ENCODE data around the gene TMCC2.

Gene TMCC2

DNA sequence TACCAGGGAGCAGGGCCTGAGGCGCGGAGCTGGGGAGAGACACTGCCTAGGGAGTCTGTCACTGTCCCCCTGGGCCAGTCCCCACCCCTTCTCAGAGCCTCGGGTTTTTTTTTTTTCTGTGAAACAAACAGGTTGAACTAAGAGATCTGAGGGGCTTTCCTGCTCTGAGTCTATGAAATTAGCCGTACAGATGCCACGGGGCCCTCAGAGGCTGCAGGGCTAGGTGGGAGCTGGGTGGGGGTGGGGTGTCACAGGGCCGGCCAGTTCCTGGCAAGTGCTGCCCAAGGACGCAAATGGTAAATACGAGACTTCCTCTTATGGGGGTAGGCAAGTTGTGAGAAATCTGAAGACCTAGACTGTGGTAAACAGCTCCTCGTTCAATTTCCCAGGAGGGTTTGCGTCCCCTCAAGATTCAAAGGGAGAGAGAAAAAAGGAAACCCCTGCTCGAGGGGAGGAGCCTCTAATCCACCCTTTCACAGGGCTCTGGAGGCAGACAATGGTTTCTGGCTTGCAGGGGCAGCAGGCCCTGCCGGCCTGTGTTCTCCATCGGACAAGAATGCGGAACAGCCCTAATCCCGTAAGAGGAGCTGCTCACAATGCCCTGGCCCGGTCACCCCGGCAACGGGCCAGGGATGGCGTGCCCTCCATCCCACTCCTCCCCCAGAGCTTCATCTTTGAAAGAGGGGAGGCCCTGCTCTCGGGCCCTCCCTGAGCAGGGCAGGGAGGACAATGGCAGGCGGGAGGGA is 86.0 kb downstream of the TMCC2 start:
- H3K27ac ChIP-seq (ENCODE audit: low read length) = peak overlapping the region; percentile 84
- peak; percentile 75 for DNase-seq
- H3F3A ChIP-seq (ENCODE audit: insufficient read depth, low read length) = peaks cover 36% of the 10 kb centered on the region
- peaks cover 93% of the 10 kb centered on the region for H3K79me2 ChIP-seq (ENCODE audit: low read length)
- H3K4me1 ChIP-seq (ENCODE audit: low read length) = peaks cover 75% of the 10 kb centered on the region
- H3K4me2 ChIP-seq (ENCODE audit: low read depth, low read length) = peak overlapping the region; percentile 92
- no peaks in the 10 kb centered on the region for H4K20me1 ChIP-seq (ENCODE audit: insufficient read depth, low read length)
- H2AFZ ChIP-seq (ENCODE audit: low read length) = peak overlapping the region; percentile 70
- H3K27me3 ChIP-seq (replicated peaks; ENCODE audit: insufficient read depth, low read length) = no peaks in the 10 kb centered on the region
- TF ChIP-seq, protein P1, sequence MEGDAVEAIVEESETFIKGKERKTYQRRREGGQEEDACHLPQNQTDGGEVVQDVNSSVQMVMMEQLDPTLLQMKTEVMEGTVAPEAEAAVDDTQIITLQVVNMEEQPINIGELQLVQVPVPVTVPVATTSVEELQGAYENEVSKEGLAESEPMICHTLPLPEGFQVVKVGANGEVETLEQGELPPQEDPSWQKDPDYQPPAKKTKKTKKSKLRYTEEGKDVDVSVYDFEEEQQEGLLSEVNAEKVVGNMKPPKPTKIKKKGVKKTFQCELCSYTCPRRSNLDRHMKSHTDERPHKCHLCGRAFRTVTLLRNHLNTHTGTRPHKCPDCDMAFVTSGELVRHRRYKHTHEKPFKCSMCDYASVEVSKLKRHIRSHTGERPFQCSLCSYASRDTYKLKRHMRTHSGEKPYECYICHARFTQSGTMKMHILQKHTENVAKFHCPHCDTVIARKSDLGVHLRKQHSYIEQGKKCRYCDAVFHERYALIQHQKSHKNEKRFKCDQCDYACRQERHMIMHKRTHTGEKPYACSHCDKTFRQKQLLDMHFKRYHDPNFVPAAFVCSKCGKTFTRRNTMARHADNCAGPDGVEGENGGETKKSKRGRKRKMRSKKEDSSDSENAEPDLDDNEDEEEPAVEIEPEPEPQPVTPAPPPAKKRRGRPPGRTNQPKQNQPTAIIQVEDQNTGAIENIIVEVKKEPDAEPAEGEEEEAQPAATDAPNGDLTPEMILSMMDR (IDR thresholded peaks at IDR 0.05; ENCODE audit: low read length) = no peak
- TF ChIP-seq EZH2phosphoT487 (IDR thresholded peaks at IDR 0.05; ENCODE audit: low read length) = no peak
- no peak for TF ChIP-seq EZH2 (optimal IDR thresholded peaks at IDR 0.05; ENCODE audit: low read depth, low read length)
- H3K9ac ChIP-seq (ENCODE audit: low read length) = peak overlapping the region; percentile 70
- H3K36me3 ChIP-seq (replicated peaks; ENCODE audit: insufficient read depth, low read length) = no peaks in the 10 kb centered on the region
- no peaks in the 10 kb centered on the region for H3K9me2 ChIP-seq (replicated peaks; ENCODE audit: insufficient read depth, low read length)
- peak overlapping the region; percentile 55 for H3K4me3 ChIP-seq (ENCODE audit: low read length)
- H3K9me3 ChIP-seq (replicated peaks; ENCODE audit: insufficient read depth, low read length) = no peaks in the 10 kb centered on the region

DNA sequence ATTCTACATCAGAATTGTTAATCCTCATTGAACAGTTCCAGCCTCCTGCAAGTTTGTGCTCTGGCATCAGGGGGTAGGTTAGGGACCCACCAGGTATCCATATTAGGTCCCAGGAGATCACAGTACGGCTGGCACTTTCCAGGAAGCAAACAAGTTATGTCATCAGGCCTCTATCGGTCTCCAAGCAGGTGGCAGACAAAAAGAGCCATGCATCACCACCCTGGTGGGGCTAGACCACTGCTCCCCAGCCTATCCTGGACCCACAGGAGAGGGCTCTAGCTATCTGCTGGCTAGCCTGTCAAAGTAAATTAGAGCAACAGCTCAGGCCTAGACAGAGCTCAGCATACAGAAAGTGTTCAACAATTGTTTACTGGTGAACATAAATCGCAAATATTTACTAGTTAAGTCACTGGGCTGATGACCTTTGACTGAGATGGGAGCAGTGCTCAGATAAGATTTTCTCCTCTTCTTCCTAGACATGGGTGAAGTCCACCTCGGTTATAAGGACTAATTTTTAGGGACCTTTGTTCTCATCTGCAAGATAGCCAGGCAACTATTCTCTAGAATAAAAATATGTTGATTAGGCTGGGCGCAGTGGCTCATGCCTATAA is 87.4 kb downstream of the TMCC2 start:
- peaks cover 41% of the 10 kb centered on the region for H3F3A ChIP-seq (ENCODE audit: insufficient read depth, low read length)
- no peak overlapping the region for H3K4me3 ChIP-seq (ENCODE audit: low read length)
- H2AFZ ChIP-seq (ENCODE audit: low read length) = no peak overlapping the region
- H4K20me1 ChIP-seq (ENCODE audit: insufficient read depth, low read length) = no peaks in the 10 kb centered on the region
- no peaks in the 10 kb centered on the region for H3K27me3 ChIP-seq (replicated peaks; ENCODE audit: insufficient read depth, low read length)
- peaks cover 100% of the 10 kb centered on the region for H3K79me2 ChIP-seq (ENCODE audit: low read length)
- no peak for DNase-seq
- no peaks in the 10 kb centered on the region for H3K9me3 ChIP-seq (replicated peaks; ENCODE audit: insufficient read depth, low read length)
- TF ChIP-seq EZH2 (optimal IDR thresholded peaks at IDR 0.05; ENCODE audit: low read depth, low read length) (no peak), EZH2phosphoT487 (IDR thresholded peaks at IDR 0.05; ENCODE audit: low read length) (no peak)
- TF ChIP-seq, protein P1 (IDR thresholded peaks at IDR 0.05; ENCODE audit: low read length) = no peak
- no peaks in the 10 kb centered on the region for H3K36me3 ChIP-seq (replicated peaks; ENCODE audit: insufficient read depth, low read length)
- no peak overlapping the region for H3K4me2 ChIP-seq (ENCODE audit: low read depth, low read length)
- no peak overlapping the region for H3K27ac ChIP-seq (ENCODE audit: low read length)
- H3K4me1 ChIP-seq (ENCODE audit: low read length) = peaks cover 80% of the 10 kb centered on the region
- no peak overlapping the region for H3K9ac ChIP-seq (ENCODE audit: low read length)
- no peaks in the 10 kb centered on the region for H3K9me2 ChIP-seq (replicated peaks; ENCODE audit: insufficient read depth, low read length)

DNA sequence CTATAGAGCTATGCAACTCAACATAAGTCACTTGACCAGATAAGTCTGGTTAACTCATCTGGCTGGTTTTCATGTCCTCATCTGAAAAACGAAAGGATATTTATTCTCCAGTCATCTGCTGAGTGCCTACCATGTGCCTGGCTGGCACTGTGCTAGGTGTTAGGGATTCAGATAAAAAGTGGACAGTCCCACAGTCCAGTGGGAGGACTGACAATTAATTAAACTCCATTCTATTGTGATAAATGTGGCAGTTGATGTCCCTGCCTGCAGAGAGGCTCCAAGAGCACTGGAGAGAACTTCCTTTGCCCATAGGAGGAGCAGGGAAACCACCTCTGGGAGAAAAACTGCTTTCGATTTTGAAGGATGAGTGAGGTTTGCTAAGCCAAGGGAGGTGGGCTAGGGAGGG is 88.4 kb downstream of the TMCC2 start:
- H3K36me3 ChIP-seq (replicated peaks; ENCODE audit: insufficient read depth, low read length) = no peaks in the 10 kb centered on the region
- no peak overlapping the region for H2AFZ ChIP-seq (ENCODE audit: low read length)
- no peak for TF ChIP-seq EZH2 (optimal IDR thresholded peaks at IDR 0.05; ENCODE audit: low read depth, low read length)
- TF ChIP-seq, protein P1 (IDR thresholded peaks at IDR 0.05; ENCODE audit: low read length) = no peak
- TF ChIP-seq EZH2phosphoT487 (IDR thresholded peaks at IDR 0.05; ENCODE audit: low read length) = no peak
- no peaks in the 10 kb centered on the region for H3K9me2 ChIP-seq (replicated peaks; ENCODE audit: insufficient read depth, low read length)
- no peaks in the 10 kb centered on the region for H3K9me3 ChIP-seq (replicated peaks; ENCODE audit: insufficient read depth, low read length)
- no peak overlapping the region for H3K9ac ChIP-seq (ENCODE audit: low read length)
- H3K4me3 ChIP-seq (ENCODE audit: low read length) = no peak overlapping the region
- DNase-seq = peak; percentile 54
- peaks cover 79% of the 10 kb centered on the region for H3K4me1 ChIP-seq (ENCODE audit: low read length)
- H4K20me1 ChIP-seq (ENCODE audit: insufficient read depth, low read length) = no peaks in the 10 kb centered on the region
- peaks cover 99% of the 10 kb centered on the region for H3K79me2 ChIP-seq (ENCODE audit: low read length)
- H3F3A ChIP-seq (ENCODE audit: insufficient read depth, low read length) = peaks cover 41% of the 10 kb centered on the region
- peak overlapping the region; percentile 40; the same call in 1 of the 2 replicates for H3K27ac ChIP-seq (ENCODE audit: low read length)
- H3K27me3 ChIP-seq (replicated peaks; ENCODE audit: insufficient read depth, low read length) = no peaks in the 10 kb centered on the region
- peak overlapping the region; percentile 58 for H3K4me2 ChIP-seq (ENCODE audit: low read depth, low read length)
